Esophagus muscularis mucosa (tissue), 3 donors: ENCODE data around the gene GALNT6.

Experiments
- CTCF ChIP-seq, 3 experiments: fragments of 200-600 bp in 2 of 3; fragments of 450-650 bp in 1 of 3; sonication (generic) in 2 of 3; IDR thresholded peaks; one replicate each; pipeline ENCODE4 v1.5.1; 2017 to 2019; ENCODE audit warnings: antibody characterized with exemption in 3 of 3, mild to moderate bottlenecking in 2 of 3, moderate library complexity in 1 of 3
- POLR2A ChIP-seq: fragments of 450-650 bp; IDR thresholded peaks from one replicate; pipeline ENCODE4 v1.6.1; 2017; ENCODE audit warnings: antibody characterized with exemption, moderate library complexity, mild to moderate bottlenecking, low read depth

DNA sequence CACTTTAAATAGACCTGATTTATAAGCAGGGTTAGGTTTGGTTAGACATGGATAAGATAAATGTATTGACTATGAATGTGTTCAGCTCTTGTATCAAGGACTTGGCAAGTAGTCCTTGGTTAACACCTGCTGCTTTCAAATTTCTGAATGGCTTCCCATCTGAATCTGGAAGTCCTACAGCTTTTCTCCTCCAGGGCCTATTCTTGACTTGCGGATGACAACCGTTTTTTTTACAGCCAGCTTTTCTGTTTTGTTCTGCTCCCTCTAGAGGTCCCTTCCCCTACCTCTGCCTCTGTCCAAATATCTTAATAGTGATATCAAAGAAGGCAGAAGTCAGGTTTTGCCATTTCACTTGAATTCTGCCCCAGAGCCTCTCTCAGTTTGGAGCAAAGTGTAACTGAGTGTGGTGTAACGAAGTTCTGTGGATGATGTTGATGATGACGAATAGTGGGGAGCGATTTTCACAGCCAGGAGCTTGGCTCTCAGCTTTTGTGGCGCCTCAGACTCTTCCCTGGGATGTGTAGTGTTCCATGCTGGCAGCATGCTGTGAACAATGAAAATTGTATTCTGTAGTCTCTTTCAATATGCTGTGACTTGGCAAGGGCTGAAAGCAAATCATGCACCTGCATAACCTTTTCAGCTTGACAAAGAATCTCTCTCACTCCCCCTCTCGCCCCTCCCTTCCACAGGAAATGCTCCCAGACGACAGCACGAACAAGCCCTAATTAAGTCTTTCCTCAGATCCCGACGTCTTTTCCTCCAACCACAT, 28.4 kb upstream of the GALNT6 start:
- TF ChIP-seq CTCF (IDR thresholded peaks at IDR 0.05), result no peak
- TF ChIP-seq POLR2A, result no peak
